Measurements from ENCODE around the gene LRRC4C. TPM values are rescaled to one million over a fixed set of nuclear protein-coding genes. Genes with fewer than 3 reads are reported as not detected.

Gene LRRC4C
- total and polyA plus RNA-seq, 4 experiments from 2014 or later = not detected

DNA sequence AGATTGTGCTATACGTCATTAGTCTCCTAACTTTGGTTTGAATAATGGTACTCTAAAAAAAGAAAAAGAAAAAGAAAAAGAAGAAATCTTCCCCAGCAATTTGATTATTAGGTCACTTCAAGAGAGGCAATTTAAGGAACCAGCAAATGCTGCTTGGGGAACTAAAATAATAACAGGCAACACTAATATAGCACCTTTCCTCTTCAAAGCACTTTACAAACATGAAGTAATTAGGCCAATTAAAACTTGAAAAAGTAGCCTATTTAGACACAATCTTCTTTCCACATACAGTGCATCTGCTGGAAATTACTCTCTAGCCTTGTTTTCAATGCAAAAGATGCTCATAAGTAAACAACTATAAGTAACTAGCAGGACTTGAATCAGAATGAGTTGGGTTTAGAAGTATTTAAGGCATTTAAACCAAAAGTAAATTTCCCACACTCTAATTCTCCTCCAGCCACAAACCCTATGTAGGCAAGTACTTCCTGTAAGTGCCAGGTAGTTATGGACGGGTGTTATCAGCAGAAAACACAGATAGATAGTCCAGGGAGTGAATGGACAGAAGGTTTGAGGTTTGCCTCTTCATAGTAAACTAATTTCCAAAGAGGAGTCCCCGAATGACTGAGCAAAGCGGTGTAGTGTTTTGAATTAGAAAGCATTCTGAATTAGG, 44.5 kb downstream of the LRRC4C start:
- Mint-ChIP-seq H3K36me3 (no peaks in the 10 kb centered on the region), H3K4me1 (no peaks in the 10 kb centered on the region), H3K27me3 (no peaks in the 10 kb centered on the region), H3K9me3 (peaks cover 0 to 19% (median 3%) of the 10 kb centered on the region in 8 donors), H3K27ac (no peak overlapping the region), H3K4me3 (no peak overlapping the region)
- no peaks in the 10 kb centered on the region for H3K9me3 ChIP-seq (ENCODE audit: control insufficient read depth in 1 of 2, low read length in 2 of 2)
- no peak for DNase-seq
- H3K4me1 ChIP-seq (ENCODE audit: insufficient read depth, low read length) = no peaks in the 10 kb centered on the region
- no peaks in the 10 kb centered on the region for H3K36me3 ChIP-seq (ENCODE audit: insufficient read depth, low read length)
- no peak overlapping the region for H3K4me3 ChIP-seq (ENCODE audit: low read length in 2 of 2)
- intact Hi-C loops (cut with micrococcal nuclease) = no loop called here
- H3K27ac ChIP-seq (ENCODE audit: low read depth, low read length) = no peak overlapping the region
- no peaks in the 10 kb centered on the region for H3K27me3 ChIP-seq (ENCODE audit: insufficient read depth, low read length)
- POLR2A ChIA-PET (ENCODE audit: partially characterized antibody) = no interaction called here
- CTCF ChIA-PET (ENCODE audit: partially characterized antibody) = interaction anchor here (1.4 kb wide), 1 partner anchor 14 kb away, joined by 3 read pairs; no protein-coding TSS in a partner anchor

DNA sequence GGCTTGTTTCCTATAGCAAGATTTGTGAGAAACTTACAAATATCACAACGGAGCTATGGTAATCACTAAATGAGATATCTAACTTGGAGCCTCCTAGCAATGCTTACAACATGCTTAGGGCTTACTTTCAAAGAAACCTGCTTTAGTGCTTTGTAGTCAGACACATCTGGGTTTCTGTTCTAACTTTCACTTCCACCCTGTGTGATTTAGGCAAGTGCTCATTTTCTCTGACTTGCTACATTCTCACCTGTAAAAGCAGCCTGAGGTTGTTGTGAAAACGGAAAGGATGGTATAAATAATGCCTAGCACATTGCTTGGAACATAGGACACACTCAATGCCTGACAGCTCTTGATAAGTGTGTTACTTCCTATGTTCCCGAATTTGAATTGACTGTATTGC, 45.6 kb downstream of the LRRC4C start:
- Histone ChIP-seq H3K36me3 (ENCODE audit: insufficient read depth, low read length) (no peaks in the 10 kb centered on the region), H3K4me1 (ENCODE audit: insufficient read depth, low read length) (no peaks in the 10 kb centered on the region), H3K27me3 (ENCODE audit: insufficient read depth, low read length) (no peaks in the 10 kb centered on the region), H3K9me3 (ENCODE audit: control insufficient read depth in 1 of 2, low read length in 2 of 2) (no peaks in the 10 kb centered on the region), H3K27ac (ENCODE audit: low read depth, low read length) (no peak overlapping the region), H3K4me3 (ENCODE audit: low read length in 2 of 2) (no peak overlapping the region)
- Mint-ChIP-seq H3K27me3 (no peaks in the 10 kb centered on the region), H3K27ac (no peak overlapping the region), H3K36me3 (no peaks in the 10 kb centered on the region), H3K4me1 (no peaks in the 10 kb centered on the region), H3K9me3 (peaks cover 0 to 20% (median 4%) of the 10 kb centered on the region in 8 donors), H3K4me3 (no peak overlapping the region)
- CTCF ChIA-PET (ENCODE audit: partially characterized antibody) = interaction anchor here (1.4 kb wide), 1 partner anchor 13 kb away, joined by 3 read pairs; no protein-coding TSS in a partner anchor
- intact Hi-C loops (cut with micrococcal nuclease) = no loop called here
- POLR2A ChIA-PET (ENCODE audit: partially characterized antibody) = no interaction called here
- no peak for DNase-seq

DNA sequence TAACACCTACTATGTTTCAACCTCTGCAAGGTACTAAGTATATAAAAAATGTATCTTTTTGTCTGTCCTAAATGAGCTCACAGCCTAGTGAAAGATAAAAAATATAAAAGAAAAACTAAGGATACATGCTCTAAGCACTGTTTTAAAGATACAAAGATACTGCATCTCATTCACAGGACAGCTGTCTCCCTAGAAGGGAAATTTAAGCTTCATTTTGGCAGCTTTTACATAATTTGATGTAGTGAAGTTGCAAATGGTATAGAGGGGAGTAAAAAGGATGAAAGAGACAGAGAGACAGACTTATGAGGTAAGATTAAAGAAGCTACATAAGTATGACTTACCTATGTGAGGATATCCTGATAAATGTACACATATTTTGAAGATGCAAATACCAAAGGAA, 53.6 kb downstream of the LRRC4C start:
- ChIA-PET CTCF (ENCODE audit: partially characterized antibody) (no interaction called here), POLR2A (ENCODE audit: partially characterized antibody) (no interaction called here)
- no peak overlapping the region for H3K27ac ChIP-seq (ENCODE audit: low read depth, low read length)
- H3K36me3 ChIP-seq (ENCODE audit: insufficient read depth, low read length) = no peaks in the 10 kb centered on the region
- Mint-ChIP-seq H3K36me3 (no peaks in the 10 kb centered on the region), H3K4me3 (no peak overlapping the region), H3K9me3 (peaks cover 0 to 20% (median 8%) of the 10 kb centered on the region in 8 donors), H3K27ac (no peak overlapping the region), H3K4me1 (no peaks in the 10 kb centered on the region), H3K27me3 (no peaks in the 10 kb centered on the region)
- H3K9me3 ChIP-seq (ENCODE audit: control insufficient read depth in 1 of 2, low read length in 2 of 2) = no peaks in the 10 kb centered on the region
- no peak overlapping the region for H3K4me3 ChIP-seq (ENCODE audit: low read length in 2 of 2)
- no peak for DNase-seq
- H3K4me1 ChIP-seq (ENCODE audit: insufficient read depth, low read length) = no peaks in the 10 kb centered on the region
- intact Hi-C loops (cut with micrococcal nuclease) = no loop called here
- no peaks in the 10 kb centered on the region for H3K27me3 ChIP-seq (ENCODE audit: insufficient read depth, low read length)

DNA sequence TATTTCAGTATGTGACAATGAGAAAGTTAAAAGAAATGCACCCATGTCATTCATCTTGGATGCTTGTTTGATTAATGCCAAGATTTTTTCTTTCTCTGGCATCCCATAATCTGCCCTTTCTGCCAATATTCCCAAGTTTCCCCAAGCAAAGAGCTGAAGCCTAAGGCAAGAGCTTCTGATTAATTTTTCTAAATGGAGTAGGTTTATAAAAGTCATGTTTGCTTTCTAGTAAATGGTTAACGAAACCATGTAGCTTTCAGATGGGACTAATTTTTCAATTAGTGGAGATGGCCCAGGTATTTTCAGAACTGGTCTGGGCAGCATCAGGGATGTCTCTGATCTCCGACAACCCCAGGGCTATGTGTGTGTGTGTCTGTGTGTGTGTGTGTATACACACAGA, 55.3 kb downstream of the LRRC4C start:
- H3K36me3 Mint-ChIP-seq = no peaks in the 10 kb centered on the region
- DNase-seq = no peak
- Histone ChIP-seq H3K4me1 (ENCODE audit: insufficient read depth, low read length) (no peaks in the 10 kb centered on the region), H3K36me3 (ENCODE audit: insufficient read depth, low read length) (no peaks in the 10 kb centered on the region), H3K27me3 (ENCODE audit: insufficient read depth, low read length) (no peaks in the 10 kb centered on the region), H3K9me3 (ENCODE audit: control insufficient read depth in 1 of 2, low read length in 2 of 2) (no peaks in the 10 kb centered on the region), H3K4me3 (ENCODE audit: low read length in 2 of 2) (no peak overlapping the region), H3K27ac (ENCODE audit: low read depth, low read length) (no peak overlapping the region)
- CTCF ChIA-PET (ENCODE audit: partially characterized antibody) = no interaction called here
- POLR2A ChIA-PET (ENCODE audit: partially characterized antibody) = no interaction called here
- H3K27ac Mint-ChIP-seq = no peak overlapping the region
- H3K4me1 Mint-ChIP-seq = no peaks in the 10 kb centered on the region
- H3K4me3 Mint-ChIP-seq = no peak overlapping the region
- intact Hi-C loops (cut with micrococcal nuclease) = no loop called here
- H3K9me3 Mint-ChIP-seq = peaks cover 0 to 19% (median 6%) of the 10 kb centered on the region in 8 donors
- no peaks in the 10 kb centered on the region for H3K27me3 Mint-ChIP-seq

GRCh38 chr11:41403458-41403857, 56.0 kb downstream of the LRRC4C start:
- CTCF ChIA-PET (ENCODE audit: partially characterized antibody) = no interaction called here
- Histone ChIP-seq H3K4me1 (ENCODE audit: insufficient read depth, low read length) (no peaks in the 10 kb centered on the region), H3K36me3 (ENCODE audit: insufficient read depth, low read length) (no peaks in the 10 kb centered on the region), H3K4me3 (ENCODE audit: low read length in 2 of 2) (no peak overlapping the region), H3K27me3 (ENCODE audit: insufficient read depth, low read length) (no peaks in the 10 kb centered on the region), H3K27ac (ENCODE audit: low read depth, low read length) (no peak overlapping the region), H3K9me3 (ENCODE audit: control insufficient read depth in 1 of 2, low read length in 2 of 2) (no peaks in the 10 kb centered on the region)
- H3K36me3 Mint-ChIP-seq = no peaks in the 10 kb centered on the region
- H3K4me1 Mint-ChIP-seq = no peaks in the 10 kb centered on the region
- DNase-seq = no peak
- H3K4me3 Mint-ChIP-seq = no peak overlapping the region
- POLR2A ChIA-PET (ENCODE audit: partially characterized antibody) = no interaction called here
- H3K27ac Mint-ChIP-seq = no peak overlapping the region
- intact Hi-C loops (cut with micrococcal nuclease) = no loop called here
- peaks cover 0 to 19% (median 4%) of the 10 kb centered on the region in 8 donors for H3K9me3 Mint-ChIP-seq
- no peaks in the 10 kb centered on the region for H3K27me3 Mint-ChIP-seq

- Mint-ChIP-seq H3K27ac (no peak overlapping the region), H3K27me3 (no peaks in the 10 kb centered on the region)
- CTCF ChIA-PET (ENCODE audit: partially characterized antibody) = interaction anchor here (1.1 kb wide), 1 partner anchor 13 kb away, joined by 3 read pairs; no protein-coding TSS in a partner anchor
Observed at GRCh38 chr11:41400819-41401382, 58.6 kb downstream of the LRRC4C start.

DNA sequence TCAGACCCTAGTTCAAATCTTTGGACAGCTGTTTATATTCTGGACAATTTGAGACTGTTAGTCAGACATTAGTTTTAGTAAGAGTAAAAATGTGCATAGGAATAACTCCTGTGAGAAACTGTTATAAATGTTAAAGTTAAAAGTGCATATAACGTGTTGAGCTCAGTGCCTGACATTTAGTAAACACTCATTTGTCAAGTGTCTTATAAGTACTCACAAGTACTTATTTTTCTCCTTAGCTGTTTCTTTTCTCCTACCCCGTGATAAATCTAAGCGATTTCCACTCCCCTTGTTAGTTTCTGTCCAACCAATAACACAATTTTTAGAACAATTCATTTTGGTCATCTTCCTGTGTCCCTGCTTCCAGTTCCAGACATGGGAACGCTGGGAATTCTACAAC, 59.3 kb downstream of the LRRC4C start:
- Histone ChIP-seq H3K27ac (ENCODE audit: low read depth, low read length) (no peak overlapping the region), H3K4me3 (ENCODE audit: low read length in 2 of 2) (no peak overlapping the region), H3K27me3 (ENCODE audit: insufficient read depth, low read length) (no peaks in the 10 kb centered on the region), H3K36me3 (ENCODE audit: insufficient read depth, low read length) (no peaks in the 10 kb centered on the region), H3K4me1 (ENCODE audit: insufficient read depth, low read length) (no peaks in the 10 kb centered on the region), H3K9me3 (ENCODE audit: control insufficient read depth in 1 of 2, low read length in 2 of 2) (no peaks in the 10 kb centered on the region)
- Mint-ChIP-seq H3K9me3 (peaks cover 3 to 23% (median 7%) of the 10 kb centered on the region in 8 donors), H3K36me3 (no peaks in the 10 kb centered on the region), H3K27me3 (no peaks in the 10 kb centered on the region), H3K4me1 (no peaks in the 10 kb centered on the region), H3K4me3 (no peak overlapping the region), H3K27ac (no peak overlapping the region)
- POLR2A ChIA-PET (ENCODE audit: partially characterized antibody) = no interaction called here
- intact Hi-C loops (cut with micrococcal nuclease) = no loop called here
- CTCF ChIA-PET (ENCODE audit: partially characterized antibody) = interaction anchor here (1.1 kb wide), 1 partner anchor 14 kb away, joined by 3 read pairs; no protein-coding TSS in a partner anchor
- DNase-seq = no peak

More at GRCh38 chr11:41400819-41401382, 58.6 kb downstream of the LRRC4C start:
- Histone ChIP-seq H3K36me3 (ENCODE audit: insufficient read depth, low read length) (no peaks in the 10 kb centered on the region), H3K27ac (ENCODE audit: low read depth, low read length) (no peak overlapping the region), H3K9me3 (ENCODE audit: control insufficient read depth in 1 of 2, low read length in 2 of 2) (no peaks in the 10 kb centered on the region), H3K4me1 (ENCODE audit: insufficient read depth, low read length) (no peaks in the 10 kb centered on the region), H3K27me3 (ENCODE audit: insufficient read depth, low read length) (no peaks in the 10 kb centered on the region), H3K4me3 (ENCODE audit: low read length in 2 of 2) (no peak overlapping the region)
- Mint-ChIP-seq H3K4me1 (no peaks in the 10 kb centered on the region), H3K4me3 (no peak overlapping the region), H3K36me3 (no peaks in the 10 kb centered on the region), H3K9me3 (peaks cover under 1 to 20% (median 7%) of the 10 kb centered on the region in 8 donors)
- intact Hi-C loops (cut with micrococcal nuclease) = no loop called here
- DNase-seq = no peak
- POLR2A ChIA-PET (ENCODE audit: partially characterized antibody) = no interaction called here
